WTC11 (cell line): ENCODE measurements around the gene SNAP25. TPM values are rescaled to one million over a fixed set of nuclear protein-coding genes. Genes with fewer than 3 reads are reported as not detected.

ENCODE experiments used
- ATAC-seq: fragments of 200-7000 bp; cut with Tn5 transposase; 2 replicates; pipeline ENCODE4 v1.10.0; 2021; ENCODE audit warnings: mild to moderate bottlenecking, moderate library complexity
- CTCF ChIA-PET: fragments of 300-600 bp; sonication (Branson Sonifier 250); formaldehyde crosslinking; loops from one replicate; lab custom pipeline; 2021; ENCODE audit warnings: antibody characterized with exemption; lab: Charles Lee
- POLR2A ChIA-PET: fragments of 350-600 bp; sonication (Branson Sonifier 250); formaldehyde crosslinking; loops from one replicate; lab custom pipeline; 2021; ENCODE audit warnings: antibody characterized with exemption; lab: Charles Lee
- DNase-seq: peaks from one replicate; pipeline ENCODE4 v3.0.0; 2021; ENCODE audit warnings: low spot score
- H3K27ac Mint-ChIP-seq: 2 replicates; pipeline ENCODE4 v1.8.0; 2021; ENCODE audit warnings: mixed read lengths
- H3K27me3 Mint-ChIP-seq: 2 replicates; pipeline ENCODE4 v1.8.0; 2021; ENCODE audit warnings: low read depth, mild to moderate bottlenecking, moderate library complexity, mixed read lengths
- H3K36me3 Mint-ChIP-seq: 2 replicates; pipeline ENCODE4 v1.8.0; 2021; ENCODE audit warnings: mixed read lengths
- H3K4me1 Mint-ChIP-seq: 2 replicates; pipeline ENCODE4 v1.8.0; 2022; ENCODE audit warnings: mixed read lengths
- H3K4me3 Mint-ChIP-seq: 2 replicates; pipeline ENCODE4 v1.8.0; 2021; ENCODE audit warnings: mild to moderate bottlenecking, moderate library complexity, mixed read lengths
- H3K9me3 Mint-ChIP-seq: 2 replicates; pipeline ENCODE4 v1.8.0; 2021; ENCODE audit warnings: mixed read lengths
- CREB1 ChIP-seq: sonication (generic); formaldehyde crosslinking; IDR thresholded peaks from 2 replicates; pipeline ENCODE4 v1.8.0; 2023; ENCODE audit warnings: mild to moderate bottlenecking, missing genetic modification reagents
- CREM ChIP-seq: sonication (generic); formaldehyde crosslinking; IDR thresholded peaks from 2 replicates; pipeline ENCODE4 v1.8.1; 2022; ENCODE audit warnings: mild to moderate bottlenecking, missing genetic modification reagents, moderate library complexity
- EMX1 ChIP-seq: fragments of 250-450 bp; sonication (Bioruptor Pico); IDR thresholded peaks from 2 replicates; pipeline ENCODE4 v1.8.0; 2021; ENCODE audit warnings: mild to moderate bottlenecking
- FOXP1 ChIP-seq: sonication (generic); formaldehyde crosslinking; IDR thresholded peaks from 2 replicates; pipeline ENCODE4 v1.8.0; 2022; ENCODE audit warnings: missing genetic modification reagents, mild to moderate bottlenecking, moderate library complexity, borderline replicate concordance
- GRHL2 ChIP-seq: fragments of 250-450 bp; sonication (Bioruptor Pico); IDR thresholded peaks from 2 replicates; pipeline ENCODE4 v1.8.0; 2022; ENCODE audit warnings: mild to moderate bottlenecking, moderate library complexity; ENCODE audit not compliant: insufficient replicate concordance, severe bottlenecking
- HMGA2 ChIP-seq: fragments of 250-450 bp; sonication (Bioruptor Pico); IDR thresholded peaks from 2 replicates; pipeline ENCODE4 v1.4.0; 2021; ENCODE audit warnings: mild to moderate bottlenecking, moderate library complexity
- IRF2 ChIP-seq: sonication (generic); formaldehyde crosslinking; IDR thresholded peaks from 2 replicates; pipeline ENCODE4 v1.8.0; 2022; ENCODE audit warnings: low read depth, missing genetic modification reagents, borderline replicate concordance
- JUN ChIP-seq: sonication (generic); formaldehyde crosslinking; IDR thresholded peaks from 2 replicates; pipeline ENCODE4 v1.8.0; 2023; ENCODE audit warnings: mild to moderate bottlenecking, missing genetic modification reagents
- TEAD4 ChIP-seq: sonication (generic); formaldehyde crosslinking; IDR thresholded peaks from 2 replicates; pipeline ENCODE4 v1.8.0; 2022; ENCODE audit warnings: mild to moderate bottlenecking, missing genetic modification reagents
- ZBTB21 ChIP-seq: sonication (generic); formaldehyde crosslinking; IDR thresholded peaks from 2 replicates; pipeline ENCODE4 v1.8.1; 2023; ENCODE audit warnings: mild to moderate bottlenecking, missing genetic modification reagents, borderline replicate concordance
- ZMAT4 ChIP-seq: fragments of 250-450 bp; sonication (Bioruptor Pico); IDR thresholded peaks from 2 replicates; pipeline ENCODE4 v1.9.0; 2021; ENCODE audit warnings: mild to moderate bottlenecking
- ZNF121 ChIP-seq: sonication (generic); formaldehyde crosslinking; IDR thresholded peaks from 2 replicates; pipeline ENCODE4 v1.8.0; 2023; ENCODE audit warnings: missing genetic modification reagents
- ZNF138 ChIP-seq: sonication (generic); formaldehyde crosslinking; conservative IDR thresholded peaks from 2 replicates; pipeline ENCODE4 v1.8.1; 2022; ENCODE audit warnings: mild to moderate bottlenecking, moderate library complexity, missing genetic modification reagents
- ZNF219 ChIP-seq: sonication (generic); formaldehyde crosslinking; IDR thresholded peaks from 2 replicates; pipeline ENCODE4 v1.8.0; 2023; ENCODE audit warnings: missing genetic modification reagents, mild to moderate bottlenecking, borderline replicate concordance
- ZNF671 ChIP-seq: fragments of 250-450 bp; sonication (Bioruptor Pico); IDR thresholded peaks from 2 replicates; pipeline ENCODE4 v1.8.0; 2021; ENCODE audit warnings: mild to moderate bottlenecking
- total RNA-seq: library from RNA; stranded (reverse); gene quantifications from 3 replicates; pipeline ENCODE4 v1.2.3, GENCODE V29; 2021
- TF ChIP-seq, protein P1 (sequence below): sonication (generic); formaldehyde crosslinking; IDR thresholded peaks from 2 replicates; pipeline ENCODE4 v1.8.1; 2022; ENCODE audit warnings: low read depth, missing genetic modification reagents, borderline replicate concordance
- TF ChIP-seq, protein P2 (sequence below): fragments of 250-450 bp; sonication (Bioruptor Pico); conservative IDR thresholded peaks from 2 replicates; pipeline ENCODE4 v1.9.0; 2021; ENCODE audit warnings: mild to moderate bottlenecking
- TF ChIP-seq, protein P3 (sequence below): fragments of 200-600 bp; IDR thresholded peaks from 2 replicates; pipeline ENCODE4 v1.8.0; 2022; ENCODE audit warnings: antibody characterized with exemption
- TF ChIP-seq, protein P4 (sequence below): fragments of 250-450 bp; sonication (Bioruptor Pico); IDR thresholded peaks from 2 replicates; pipeline ENCODE4 v1.8.0; 2021; ENCODE audit warnings: mild to moderate bottlenecking
- TF ChIP-seq, protein P5 (sequence below): sonication (generic); formaldehyde crosslinking; IDR thresholded peaks from 2 replicates; pipeline ENCODE4 v1.8.0; 2022; ENCODE audit warnings: mild to moderate bottlenecking, missing genetic modification reagents

The SNAP25 gene
- total RNA-seq, 1 experiment from 2014 or later = 0.72 TPM

GRCh38 chr20:10169752-10170151 is 48.9 kb upstream of the SNAP25 start (continued):
- TF ChIP-seq CREB1 = no peak

- no peaks in the 10 kb centered on the region for H3K36me3 Mint-ChIP-seq
- CTCF ChIA-PET = interaction anchor here (1.4 kb wide), 1 partner anchor 9 kb away, joined by 4 read pairs; no protein-coding TSS in a partner anchor
- POLR2A ChIA-PET = no interaction called here
- H3K4me3 Mint-ChIP-seq = no peak overlapping the region
- TF ChIP-seq ZNF138 (no peak), HMGA2 (CRISPR knock-in tag) (no peak), GRHL2 (CRISPR knock-in tag) (no peak), ZNF121 (no peak), CREM (no peak), JUN (CRISPR knock-in tag) (no peak), ZNF219 (CRISPR knock-in tag) (no peak), ZNF671 (CRISPR knock-in tag) (no peak), TEAD4 (CRISPR knock-in tag) (no peak), ZMAT4 (CRISPR knock-in tag) (no peak), ZBTB21 (CRISPR knock-in tag) (no peak), FOXP1 (CRISPR knock-in tag) (no peak), IRF2 (CRISPR knock-in tag) (no peak), EMX1 (CRISPR knock-in tag) (no peak)
- TF ChIP-seq, protein P1, sequence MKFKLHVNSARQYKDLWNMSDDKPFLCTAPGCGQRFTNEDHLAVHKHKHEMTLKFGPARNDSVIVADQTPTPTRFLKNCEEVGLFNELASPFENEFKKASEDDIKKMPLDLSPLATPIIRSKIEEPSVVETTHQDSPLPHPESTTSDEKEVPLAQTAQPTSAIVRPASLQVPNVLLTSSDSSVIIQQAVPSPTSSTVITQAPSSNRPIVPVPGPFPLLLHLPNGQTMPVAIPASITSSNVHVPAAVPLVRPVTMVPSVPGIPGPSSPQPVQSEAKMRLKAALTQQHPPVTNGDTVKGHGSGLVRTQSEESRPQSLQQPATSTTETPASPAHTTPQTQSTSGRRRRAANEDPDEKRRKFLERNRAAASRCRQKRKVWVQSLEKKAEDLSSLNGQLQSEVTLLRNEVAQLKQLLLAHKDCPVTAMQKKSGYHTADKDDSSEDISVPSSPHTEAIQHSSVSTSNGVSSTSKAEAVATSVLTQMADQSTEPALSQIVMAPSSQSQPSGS (CRISPR knock-in tag) = no peak
- TF ChIP-seq, protein P2, sequence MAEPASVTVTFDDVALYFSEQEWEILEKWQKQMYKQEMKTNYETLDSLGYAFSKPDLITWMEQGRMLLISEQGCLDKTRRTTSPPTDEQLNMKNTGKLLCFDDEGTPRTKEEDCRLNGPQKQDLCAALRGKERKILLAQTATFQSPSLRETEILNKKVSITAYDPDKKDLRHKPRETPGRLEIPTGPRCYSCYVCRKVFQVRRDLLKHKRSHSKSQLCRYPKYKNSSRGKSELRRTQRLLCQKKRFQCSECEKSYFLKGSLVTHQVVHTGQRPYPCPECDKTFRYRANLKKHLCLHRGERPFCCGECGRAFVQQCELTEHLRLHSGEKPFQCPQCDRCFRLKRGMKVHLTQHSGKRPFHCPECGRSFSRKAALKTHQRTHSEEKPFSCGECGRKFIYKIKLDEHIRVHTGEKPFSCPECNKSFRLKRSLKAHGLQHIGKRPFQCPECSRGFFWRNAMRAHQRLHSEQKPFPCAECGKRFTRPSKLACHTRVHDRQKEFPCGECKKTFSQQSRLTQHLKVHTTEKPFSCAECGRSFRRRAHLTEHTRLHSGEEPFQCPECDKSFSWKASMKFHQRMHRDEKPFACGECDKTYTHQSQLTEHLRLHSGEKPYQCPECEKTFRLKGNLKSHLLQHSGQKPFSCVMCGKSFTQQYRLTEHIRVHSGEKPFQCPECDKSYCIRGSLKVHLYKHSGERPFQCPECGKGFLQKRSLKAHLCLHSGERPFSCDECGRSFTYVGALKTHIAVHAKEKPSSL (CRISPR knock-in tag) = no peak
- TF ChIP-seq, protein P3, sequence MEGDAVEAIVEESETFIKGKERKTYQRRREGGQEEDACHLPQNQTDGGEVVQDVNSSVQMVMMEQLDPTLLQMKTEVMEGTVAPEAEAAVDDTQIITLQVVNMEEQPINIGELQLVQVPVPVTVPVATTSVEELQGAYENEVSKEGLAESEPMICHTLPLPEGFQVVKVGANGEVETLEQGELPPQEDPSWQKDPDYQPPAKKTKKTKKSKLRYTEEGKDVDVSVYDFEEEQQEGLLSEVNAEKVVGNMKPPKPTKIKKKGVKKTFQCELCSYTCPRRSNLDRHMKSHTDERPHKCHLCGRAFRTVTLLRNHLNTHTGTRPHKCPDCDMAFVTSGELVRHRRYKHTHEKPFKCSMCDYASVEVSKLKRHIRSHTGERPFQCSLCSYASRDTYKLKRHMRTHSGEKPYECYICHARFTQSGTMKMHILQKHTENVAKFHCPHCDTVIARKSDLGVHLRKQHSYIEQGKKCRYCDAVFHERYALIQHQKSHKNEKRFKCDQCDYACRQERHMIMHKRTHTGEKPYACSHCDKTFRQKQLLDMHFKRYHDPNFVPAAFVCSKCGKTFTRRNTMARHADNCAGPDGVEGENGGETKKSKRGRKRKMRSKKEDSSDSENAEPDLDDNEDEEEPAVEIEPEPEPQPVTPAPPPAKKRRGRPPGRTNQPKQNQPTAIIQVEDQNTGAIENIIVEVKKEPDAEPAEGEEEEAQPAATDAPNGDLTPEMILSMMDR = no peak
- TF ChIP-seq, protein P4, sequence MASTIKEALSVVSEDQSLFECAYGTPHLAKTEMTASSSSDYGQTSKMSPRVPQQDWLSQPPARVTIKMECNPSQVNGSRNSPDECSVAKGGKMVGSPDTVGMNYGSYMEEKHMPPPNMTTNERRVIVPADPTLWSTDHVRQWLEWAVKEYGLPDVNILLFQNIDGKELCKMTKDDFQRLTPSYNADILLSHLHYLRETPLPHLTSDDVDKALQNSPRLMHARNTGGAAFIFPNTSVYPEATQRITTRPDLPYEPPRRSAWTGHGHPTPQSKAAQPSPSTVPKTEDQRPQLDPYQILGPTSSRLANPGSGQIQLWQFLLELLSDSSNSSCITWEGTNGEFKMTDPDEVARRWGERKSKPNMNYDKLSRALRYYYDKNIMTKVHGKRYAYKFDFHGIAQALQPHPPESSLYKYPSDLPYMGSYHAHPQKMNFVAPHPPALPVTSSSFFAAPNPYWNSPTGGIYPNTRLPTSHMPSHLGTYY (CRISPR knock-in tag) = no peak
- TF ChIP-seq, protein P5, sequence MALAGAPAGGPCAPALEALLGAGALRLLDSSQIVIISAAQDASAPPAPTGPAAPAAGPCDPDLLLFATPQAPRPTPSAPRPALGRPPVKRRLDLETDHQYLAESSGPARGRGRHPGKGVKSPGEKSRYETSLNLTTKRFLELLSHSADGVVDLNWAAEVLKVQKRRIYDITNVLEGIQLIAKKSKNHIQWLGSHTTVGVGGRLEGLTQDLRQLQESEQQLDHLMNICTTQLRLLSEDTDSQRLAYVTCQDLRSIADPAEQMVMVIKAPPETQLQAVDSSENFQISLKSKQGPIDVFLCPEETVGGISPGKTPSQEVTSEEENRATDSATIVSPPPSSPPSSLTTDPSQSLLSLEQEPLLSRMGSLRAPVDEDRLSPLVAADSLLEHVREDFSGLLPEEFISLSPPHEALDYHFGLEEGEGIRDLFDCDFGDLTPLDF (CRISPR knock-in tag) = no peak
- ATAC-seq (no peak), DNase-seq (no peak)
- H3K4me1 Mint-ChIP-seq = peaks cover 9% of the 10 kb centered on the region
- H3K27ac Mint-ChIP-seq = no peak overlapping the region
- H3K27me3 Mint-ChIP-seq = peaks cover 32% of the 10 kb centered on the region
- H3K9me3 Mint-ChIP-seq = peaks cover 16% of the 10 kb centered on the region
Observed at GRCh38 chr20:10170261-10170660, 48.4 kb upstream of the SNAP25 start.
